ENCODE measurements around the gene TMEM147.

GRCh38 chr19:35500611-35501010, 44.8 kb upstream of the TMEM147 start:
- TF ChIP-seq POLR2A (IDR thresholded peaks at IDR 0.05; ENCODE audit: low read length) = no peak
- TF ChIP-seq EP300 (IDR thresholded peaks at IDR 0.05) = no peak
- no peak for TF ChIP-seq JUNB (IDR thresholded peaks at IDR 0.05)
- TF ChIP-seq BHLHE40 (IDR thresholded peaks at IDR 0.05; ENCODE audit: low read depth, low read length) = no peak
